Umbilical cord (tissue), 2 donors: ENCODE data around the gene KIF9. TPM values are rescaled to one million over a fixed set of nuclear protein-coding genes. Genes with fewer than 3 reads are reported as not detected.
"Not testable (repeated sequence)": the region's sequence is repeated elsewhere in the genome, so short reads cannot be mapped to it uniquely, and the experiment has no call there.

Source experiments
- DNase-seq: peaks from one replicate; pipeline ENCODE4 v3.0.0-alpha.2; 2015; ENCODE audit warnings: low spot score
- total RNA-seq: library from RNA; depleted of rRNA; stranded (reverse); fragments of >200 nt; gene quantifications from one replicate; pipeline ENCODE4 v1.2.3, GENCODE V29; 2014; ENCODE audit warnings: low replicate concordance; ENCODE audit not compliant: insufficient read depth

Gene KIF9
- total RNA-seq, 1 donor from 2014 or later: not detected

DNA sequence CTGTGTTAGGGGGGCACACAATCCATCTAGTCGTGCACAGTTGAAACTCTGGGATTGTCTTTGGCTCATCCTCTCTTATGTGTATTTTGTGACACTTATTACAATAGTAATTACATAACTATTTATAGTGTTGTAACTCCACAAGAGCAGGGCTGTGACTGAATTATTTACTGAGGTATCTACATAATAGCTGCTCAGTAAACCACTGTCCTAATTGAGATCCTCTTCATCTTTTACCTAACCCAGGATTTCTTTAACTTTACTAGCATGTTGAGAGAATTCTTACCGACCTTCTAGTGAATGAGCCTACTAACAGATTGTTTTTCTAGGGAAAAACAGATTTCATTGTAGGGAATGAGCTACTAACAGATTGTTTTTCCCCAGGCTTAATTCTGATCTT, 11.2 kb upstream of the KIF9 start:
- no peak for DNase-seq

DNA sequence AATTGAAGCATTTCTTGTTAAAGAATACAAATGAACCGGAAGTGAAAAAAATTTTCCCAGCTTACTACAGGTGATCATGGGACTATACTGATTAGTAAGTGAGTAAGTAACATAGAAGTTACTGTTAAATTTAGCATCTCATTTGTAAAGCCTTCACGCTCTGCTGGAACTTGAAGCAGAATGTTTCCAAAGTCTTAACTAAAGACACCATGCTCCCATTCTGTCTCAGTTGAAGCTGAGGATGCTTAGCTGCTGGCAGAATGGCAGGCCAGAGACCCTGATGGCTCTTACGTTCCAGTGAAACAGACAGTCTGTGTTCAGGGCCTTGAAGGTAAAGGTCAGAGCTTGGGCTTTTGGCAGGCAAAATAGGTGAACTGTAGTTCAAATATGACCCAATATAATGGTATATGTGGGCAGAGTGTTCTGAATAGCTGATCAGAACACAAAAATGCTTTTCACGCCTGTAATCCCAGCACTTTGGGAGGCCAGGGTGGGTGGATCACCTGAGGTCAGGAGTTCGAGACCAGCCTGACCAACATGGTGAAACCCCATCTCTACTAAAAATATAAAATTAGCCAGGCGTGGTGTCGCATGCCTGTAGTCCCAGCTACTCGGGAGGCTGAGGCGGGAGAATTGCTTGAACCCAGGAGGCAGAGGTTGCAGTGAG, 9.3 kb upstream of the KIF9 start:
- DNase-seq: not testable (repeated sequence)

DNA sequence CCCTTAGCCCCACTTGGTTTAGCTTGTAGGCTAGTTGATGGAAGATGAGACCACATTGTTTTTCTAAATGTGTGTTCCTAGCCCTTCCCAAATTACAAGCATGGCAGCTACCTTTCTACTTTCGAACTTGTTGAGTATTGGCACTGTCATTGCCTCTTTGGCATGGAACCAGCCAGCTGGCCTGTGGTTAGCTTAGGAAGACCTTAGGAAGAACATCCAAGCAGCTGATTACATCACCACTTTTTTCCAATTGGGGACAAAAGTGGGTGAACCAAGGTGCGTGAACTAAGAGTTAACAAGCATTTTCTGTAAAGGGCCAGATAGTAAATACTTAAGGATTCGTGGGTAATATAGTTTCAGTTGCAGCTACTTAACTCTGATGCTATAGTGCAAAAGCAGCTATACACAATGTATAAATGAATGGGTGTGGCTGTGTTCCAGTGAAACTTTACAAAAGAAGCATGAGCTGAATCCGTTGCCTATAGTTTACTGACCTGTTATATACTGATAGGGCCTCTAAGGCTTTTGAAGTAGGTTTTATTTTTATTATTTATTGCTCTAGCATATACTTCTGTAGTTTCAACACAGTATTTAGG, 8.7 kb upstream of the KIF9 start:
- no peak for DNase-seq

DNA sequence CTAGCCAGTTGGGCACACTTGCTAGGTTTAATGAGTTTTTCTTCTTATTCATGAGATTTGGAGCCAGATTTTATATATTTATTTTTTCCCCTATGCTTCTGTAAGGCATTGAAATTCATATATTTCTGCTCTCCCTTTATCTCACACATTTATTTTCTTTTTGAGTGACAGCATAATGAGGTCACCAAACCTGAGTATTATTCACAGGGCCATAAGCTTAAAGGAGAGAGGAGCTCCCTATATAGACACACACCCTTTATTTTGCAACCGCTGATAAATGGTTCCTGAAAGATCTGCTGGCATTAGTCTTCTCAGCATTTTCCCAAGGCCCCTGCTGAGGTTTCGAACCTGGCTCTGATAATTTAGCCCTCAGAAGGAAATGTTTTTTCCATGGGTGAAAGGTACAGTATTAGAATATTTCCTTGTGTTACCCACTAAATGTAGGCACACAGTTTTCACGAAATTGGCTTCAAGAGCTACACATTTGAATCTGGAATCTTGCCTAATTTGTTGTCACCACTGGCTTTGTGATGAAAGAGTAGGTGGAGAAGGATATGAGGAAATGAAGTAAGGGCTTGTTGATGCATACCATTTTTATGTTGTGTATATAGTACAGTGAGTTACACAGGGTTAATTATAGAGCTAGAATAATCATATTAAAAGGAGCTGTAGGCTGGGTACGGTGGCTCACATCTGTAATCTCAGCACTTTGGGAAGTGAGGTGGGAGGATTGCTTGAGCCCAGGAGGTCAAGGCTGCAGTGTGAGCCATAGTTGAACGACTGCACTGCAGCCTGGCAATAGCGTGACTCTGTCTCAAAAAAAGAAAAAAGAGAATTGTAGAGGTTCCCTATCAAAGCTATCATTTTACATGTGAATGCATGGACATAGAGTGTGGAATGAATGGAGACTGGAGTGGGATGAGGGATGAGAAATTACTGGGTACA, 6.6 kb upstream of the KIF9 start:
- DNase-seq: no peak

DNA sequence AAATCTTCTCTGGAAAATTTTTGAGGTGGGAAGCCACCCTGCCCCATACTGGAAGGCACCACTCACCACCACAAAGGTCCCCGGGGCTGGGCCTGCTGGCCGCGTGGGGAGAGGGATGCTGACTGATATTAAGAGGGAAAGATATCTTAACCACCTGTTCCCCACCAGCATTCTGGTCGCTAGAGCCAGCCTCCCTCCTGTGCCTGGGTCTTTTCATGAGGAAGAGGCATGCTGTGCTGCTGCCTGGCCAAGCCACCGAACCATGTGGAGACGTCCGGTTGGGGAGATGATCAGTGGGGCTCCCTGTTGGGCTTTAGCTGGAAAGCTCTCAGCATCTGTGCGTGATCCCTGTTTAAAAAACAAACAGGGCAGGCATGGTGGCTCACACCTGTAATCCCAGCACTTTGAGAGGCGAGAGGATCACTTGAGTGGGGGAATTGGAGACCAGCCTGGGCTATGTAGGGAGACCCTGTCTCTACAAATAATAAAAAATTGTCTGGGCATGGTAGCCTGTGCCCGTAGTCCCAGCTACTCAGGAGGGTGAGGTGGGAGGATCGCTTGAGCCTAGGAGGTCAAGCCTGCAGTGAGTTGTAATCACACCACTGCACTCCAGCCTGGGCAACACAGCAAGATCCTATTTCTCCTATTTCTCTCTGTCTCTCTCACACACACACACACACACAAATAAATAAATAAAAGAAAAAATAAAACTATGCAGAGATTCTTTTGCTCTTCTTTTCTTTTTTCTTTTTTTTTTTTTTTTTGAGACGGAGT, 1.2 kb upstream of the KIF9 start:
- no peak for DNase-seq

DNA sequence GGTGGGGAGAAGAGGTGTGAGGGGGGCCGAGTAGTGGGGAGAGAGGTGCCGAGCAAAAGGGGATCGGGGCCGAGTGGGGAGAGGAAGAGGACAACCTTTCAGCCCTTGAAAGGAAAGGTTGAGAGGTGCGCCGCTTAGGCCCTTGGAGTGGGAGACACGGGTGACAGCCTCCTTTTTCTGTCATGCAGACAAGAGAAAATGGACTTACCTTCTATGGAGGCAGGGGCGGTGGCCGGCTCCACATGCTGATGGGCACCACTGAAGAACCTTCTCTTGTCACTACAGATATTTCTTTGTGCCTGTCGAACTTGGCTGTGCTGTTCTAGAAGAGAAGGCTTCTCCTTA, 566 bp upstream of the KIF9 start:
- DNase-seq: no peak

DNA sequence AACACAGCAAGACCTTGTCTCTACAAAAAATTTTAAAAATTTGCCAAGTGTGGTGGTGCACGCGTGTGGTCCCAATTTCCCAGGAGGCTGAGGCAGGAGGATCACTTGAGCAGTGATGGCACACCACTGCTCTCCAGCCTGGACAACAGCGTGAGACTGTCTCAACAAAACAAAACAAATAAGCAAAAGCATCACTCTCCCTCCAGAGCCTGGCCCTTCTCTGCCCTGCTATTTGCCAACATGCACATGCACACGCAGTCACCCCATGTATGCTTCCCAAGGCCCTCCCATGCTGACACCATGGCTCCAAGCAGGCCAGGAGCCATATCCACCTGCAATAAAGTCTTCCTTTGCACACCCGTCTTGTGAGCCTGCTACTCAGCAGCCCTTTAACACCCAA, 2.1 kb downstream of the KIF9 start:
- no peak for DNase-seq

DNA sequence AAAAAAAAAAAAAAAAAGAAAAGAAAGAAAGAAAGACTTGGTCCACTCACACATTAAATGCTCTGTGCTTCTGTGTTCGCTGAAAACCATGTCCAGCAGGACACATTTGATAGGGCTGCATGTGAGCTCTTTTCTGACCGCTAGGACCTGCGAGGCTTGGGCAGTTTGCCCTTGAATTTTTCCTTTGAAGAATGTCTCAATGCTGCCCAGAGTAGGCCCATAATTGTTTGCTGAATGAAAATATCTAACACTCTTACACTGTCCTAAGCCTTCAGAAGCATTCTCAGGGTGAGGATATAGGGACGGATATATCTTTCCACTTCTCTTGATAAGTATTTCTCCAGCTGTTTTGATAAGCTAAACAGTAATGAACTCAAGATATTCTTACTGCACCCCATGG, 6.0 kb downstream of the KIF9 start:
- no peak for DNase-seq

DNA sequence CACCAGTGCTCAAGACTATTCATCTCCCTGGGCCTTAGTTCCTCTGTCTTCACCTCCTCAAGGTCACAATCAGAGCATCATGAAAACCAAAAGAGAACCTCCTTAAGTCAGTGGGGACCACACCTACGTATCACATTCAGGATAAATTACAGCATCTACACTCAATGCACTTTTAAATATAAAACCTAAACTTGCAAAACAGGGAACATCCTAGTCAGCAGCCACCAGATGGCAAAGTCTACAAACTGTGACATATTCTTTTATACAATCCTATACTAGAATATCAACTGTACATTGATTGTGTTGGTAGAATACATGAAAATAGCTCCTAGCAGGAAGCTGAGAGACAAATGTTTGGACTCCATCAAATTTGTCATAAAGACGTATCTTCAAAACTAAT, 7.9 kb downstream of the KIF9 start:
- no peak for DNase-seq

DNA sequence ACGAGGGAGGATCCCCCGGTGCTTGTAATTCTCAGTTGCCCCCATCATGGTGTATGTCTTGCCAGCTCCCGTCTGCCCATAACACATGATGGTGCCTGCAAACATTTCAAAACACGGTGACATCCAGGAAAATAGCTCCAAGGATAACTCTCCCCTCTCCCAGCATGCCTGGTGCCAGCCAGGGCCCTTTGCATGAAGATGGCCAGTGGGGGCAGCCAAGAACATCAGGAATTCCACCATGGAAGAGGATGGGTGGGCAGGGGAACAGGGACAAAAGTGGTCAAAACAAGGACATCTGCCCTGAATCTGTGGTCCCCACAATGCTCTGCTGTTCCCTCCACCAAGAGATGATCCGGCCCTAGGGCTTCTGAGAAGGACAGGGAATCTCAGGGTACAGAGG, 9.0 kb downstream of the KIF9 start:
- no peak for DNase-seq

DNA sequence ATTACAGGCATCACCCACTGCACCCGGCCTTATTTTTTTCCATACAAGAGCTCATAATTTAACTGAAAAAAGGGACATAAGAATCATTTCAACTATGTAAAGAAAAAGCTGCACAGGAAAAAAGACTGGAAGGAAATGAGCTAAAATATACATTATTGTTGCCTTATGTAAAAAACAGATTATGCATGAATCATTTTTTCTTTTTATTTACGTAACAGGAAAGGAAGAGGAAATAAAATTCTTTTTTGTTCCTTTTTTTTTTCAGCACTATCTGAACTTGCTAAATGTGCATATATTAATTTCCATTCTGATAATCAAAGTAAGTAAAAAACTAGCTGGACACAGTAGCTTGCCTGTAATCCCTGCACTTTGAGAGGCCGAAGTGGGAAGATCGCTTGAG, 12.1 kb downstream of the KIF9 start:
- DNase-seq: no peak

DNA sequence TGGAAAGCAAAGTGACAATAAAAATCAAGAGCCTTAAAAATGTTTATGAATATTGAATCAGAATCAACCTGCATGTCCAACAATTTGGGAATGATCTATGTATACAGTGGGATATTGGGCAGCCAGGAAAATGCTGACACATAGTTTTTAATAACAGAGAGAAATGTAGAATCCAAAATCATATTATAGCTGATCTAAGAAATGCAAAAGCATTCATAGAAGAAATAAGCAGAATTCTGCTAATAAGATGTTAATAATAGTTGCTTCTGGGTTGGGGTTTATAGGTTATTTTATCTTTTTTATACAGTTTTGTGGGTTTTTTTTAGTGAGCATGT, 15.1 kb downstream of the KIF9 start:
- no peak for DNase-seq

DNA sequence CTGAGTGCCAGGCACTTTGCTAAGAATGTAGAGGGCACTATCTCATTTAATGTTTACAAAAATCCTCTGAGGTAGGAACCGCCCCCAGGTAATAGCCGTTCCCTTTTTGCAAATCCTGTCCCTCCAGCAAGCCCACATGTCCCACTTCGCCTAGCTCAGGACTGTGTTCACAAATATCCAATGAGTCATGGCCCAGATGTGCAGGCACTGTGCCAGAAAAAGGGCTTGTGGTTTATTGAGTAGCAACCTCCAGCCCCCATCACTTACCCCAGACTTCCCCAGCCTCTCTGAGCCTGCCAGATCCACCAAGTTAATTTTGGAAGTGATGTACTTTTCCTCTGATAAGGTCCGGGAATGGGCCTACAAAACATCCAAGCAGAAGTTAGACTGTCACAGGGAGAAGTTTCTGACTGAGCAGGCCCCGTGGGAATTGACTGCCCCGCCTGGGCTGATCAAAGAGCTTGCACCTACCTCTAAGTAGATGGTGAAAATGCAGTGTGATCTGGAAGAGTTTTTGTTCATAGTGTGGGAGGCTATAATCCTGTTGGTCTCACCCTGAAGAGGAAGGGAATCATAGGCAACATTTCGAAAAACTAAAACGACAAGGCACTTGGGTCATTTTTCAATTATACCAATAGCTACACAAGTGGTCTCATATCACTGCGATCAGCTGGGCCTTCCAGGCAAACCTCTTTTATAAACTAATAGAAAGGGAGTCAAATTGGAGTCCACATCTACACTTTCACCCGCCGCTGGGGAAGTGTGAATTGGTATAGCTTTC, 15.7 kb downstream of the KIF9 start:
- DNase-seq: peak; percentile 86

DNA sequence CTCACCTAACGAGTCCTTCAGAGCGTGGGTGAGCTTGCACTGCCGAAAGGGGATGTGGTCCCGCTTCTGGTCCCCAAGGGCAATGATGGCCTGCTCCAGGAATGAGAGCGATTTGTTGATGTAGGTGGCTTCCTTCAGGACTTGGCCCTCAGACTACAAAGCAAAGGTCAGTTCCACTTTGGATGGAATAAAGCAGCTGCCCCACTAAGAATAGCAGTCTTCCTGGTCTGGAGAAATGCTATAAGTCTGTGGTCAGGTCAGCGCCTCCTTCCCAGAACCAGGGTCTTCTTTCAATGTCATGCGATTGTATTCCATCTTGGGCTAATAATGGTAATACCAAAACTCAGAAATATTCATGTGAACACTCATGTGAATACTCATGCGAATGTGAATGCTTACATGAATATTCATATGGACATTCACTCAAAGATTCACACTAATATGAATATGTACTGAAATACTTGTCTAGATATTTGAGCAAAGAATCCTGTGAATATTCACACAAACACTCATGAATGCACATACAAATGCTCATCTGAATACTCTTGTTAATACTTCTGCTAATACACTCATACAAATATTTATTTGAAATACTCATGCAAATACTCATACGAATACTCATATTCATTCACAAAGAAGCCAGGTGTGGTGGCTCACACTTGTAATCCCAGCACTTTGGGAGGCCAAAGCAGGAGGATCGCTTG, 16.7 kb downstream of the KIF9 start:
- DNase-seq: no peak

DNA sequence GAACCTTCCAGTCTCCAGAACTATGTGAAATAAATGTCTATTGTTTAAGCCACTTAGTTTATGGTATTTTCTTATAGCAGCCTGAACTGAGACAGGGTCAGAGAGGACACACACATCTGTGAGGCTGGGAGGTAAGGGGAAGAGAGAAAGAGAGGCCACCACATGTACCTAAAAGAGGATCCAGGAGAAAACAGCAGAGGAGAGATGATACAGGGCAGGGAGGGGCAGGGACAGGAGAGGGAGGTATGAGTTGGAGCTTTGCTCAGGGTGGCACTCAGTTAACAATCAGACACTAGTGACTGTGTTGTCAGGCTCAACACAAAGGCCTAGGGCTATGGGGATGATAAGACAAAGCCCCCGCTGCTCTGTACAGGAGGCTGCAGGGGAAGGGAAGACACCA, 17.6 kb downstream of the KIF9 start:
- no peak for DNase-seq

DNA sequence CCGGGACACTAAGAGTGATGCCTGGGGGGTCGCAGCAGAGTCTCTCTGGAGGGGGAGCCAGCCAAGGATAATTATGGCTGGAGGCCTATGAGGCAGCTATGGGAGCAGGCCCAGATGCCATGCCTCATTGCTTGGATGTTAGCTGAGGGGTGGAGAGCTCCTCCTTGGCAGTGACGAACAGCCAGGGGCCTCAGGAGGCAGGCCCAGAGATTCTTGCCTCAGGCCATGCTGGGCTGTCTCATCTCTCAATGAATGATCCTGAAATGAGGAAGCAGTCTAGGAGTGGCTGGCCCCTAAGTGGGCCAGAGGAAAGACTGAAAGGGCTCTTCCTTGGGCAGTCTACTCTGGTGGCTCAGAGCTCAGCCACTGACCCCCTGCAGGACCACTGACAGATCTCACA, 21.3 kb downstream of the KIF9 start:
- DNase-seq: no peak

DNA sequence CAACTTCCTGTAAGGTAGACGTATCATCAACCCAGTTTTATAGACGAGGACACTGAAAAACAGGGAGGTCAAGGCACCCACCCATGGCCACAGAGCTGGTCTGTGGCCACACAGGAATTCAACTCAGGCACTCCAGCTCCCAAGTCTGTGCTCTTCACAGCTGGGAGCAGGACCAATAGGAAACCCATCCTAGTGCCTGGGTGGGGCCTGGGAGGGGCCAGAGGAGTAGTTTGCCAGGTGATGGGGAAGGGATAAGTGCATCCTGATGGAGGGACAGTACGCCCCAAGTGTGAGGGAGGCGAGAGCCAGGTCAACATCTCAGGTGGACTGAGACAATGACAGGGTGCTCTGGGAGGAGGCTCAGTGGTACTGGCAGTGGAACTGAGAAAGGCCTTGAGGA, 22.0 kb downstream of the KIF9 start:
- DNase-seq: no peak

DNA sequence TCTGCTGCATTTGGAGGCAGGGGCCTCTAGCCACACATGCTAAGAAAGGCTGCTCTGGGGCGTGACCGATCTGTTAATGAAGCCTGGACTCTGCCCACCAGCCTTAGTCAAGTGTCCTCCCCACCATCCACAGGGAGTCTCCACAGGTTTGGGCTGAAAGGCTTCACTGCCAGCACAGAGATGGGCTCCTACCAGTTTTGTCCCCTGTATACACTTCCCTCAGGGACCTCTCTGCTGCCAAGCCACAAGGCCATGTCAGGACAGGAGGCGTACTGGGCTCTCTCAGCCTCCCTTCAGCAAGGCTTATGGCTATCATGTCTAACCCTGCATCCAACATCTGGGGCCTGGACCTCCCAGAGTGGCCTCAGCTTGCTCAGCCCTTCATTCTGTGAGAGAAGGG, 23.5 kb downstream of the KIF9 start:
- no peak for DNase-seq

DNA sequence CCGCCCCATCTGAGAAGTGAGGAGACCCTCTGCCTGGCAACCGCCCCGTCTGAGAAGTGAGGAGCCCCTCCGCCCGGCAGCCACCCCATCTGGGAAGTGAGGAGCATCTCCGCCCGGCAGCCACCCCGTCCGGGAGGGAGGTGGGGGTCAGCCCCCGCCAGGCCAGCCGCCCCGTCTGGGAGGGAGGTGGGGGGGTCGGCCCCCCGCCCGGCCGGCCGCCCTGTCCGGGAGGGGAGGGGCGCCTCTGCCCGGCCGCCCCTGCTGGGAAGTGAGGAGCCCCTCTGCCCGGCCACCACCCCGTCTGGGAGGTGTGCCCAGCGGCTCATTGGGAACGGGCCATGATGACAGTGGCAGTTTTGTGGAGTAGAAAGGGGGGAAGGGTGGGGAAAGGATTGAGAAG, 26.3 kb downstream of the KIF9 start:
- not testable (repeated sequence) for DNase-seq

DNA sequence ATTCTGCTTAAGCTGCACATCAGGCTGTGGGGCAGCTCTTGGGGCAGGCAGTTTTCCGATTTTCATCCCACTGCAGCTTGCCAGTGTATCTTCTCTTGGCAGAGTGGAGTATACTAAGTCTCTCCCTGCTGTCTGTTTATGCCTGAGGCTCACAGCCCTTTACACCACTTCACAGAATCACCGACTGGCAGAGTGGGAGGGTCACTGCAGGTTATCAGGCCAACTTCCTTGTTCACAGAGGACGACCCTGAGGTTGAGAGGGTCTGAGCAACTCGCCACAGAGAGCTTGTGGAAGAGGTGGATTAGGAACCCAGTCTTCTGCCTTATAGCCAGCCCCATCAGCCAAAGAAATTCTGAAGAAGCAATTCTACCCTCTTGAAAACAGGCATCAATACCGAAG, 30.9 kb downstream of the KIF9 start:
- DNase-seq: no peak

DNA sequence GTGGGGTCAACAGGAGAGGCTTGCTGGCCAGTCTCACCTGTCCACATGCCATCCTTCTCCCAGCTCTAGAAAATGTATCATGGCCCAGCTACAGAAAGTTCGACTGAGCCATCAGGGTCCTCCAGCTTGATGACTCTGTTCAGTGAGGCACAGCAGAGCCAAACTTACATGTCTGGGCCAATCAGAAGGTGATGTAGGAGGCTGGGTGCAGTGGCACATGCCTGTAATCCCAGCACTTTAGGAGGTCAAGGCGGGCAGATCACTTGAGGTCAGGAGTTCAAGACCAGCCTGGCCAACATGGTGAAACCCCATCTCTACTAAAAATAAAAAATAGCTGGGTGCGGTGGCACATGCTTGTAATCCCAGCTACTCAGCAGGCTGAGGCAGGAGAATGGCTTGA, 31.5 kb downstream of the KIF9 start:
- not testable (repeated sequence) for DNase-seq
